MM.1S (cell line): ENCODE results near the gene FAM187B.

ENCODE experiments used
- DNase-seq: peaks from one replicate; pipeline ENCODE4 v3.0.0-alpha.2; 2015
- H2AFZ ChIP-seq: fragments of 300-600 bp; sonication (generic); 2 replicates; pipeline ENCODE4 v1.6.0; 2016; ENCODE audit warnings: antibody characterized with exemption, low read length
- H3F3A ChIP-seq: fragments of 300-600 bp; sonication (generic); 2 replicates; pipeline ENCODE4 v1.6.1; 2016; ENCODE audit warnings: mild to moderate bottlenecking, antibody characterized with exemption, low read length, moderate library complexity, mixed read lengths; ENCODE audit not compliant: insufficient read depth
- H3K27ac ChIP-seq: fragments of 300-600 bp; sonication (generic); 2 replicates; pipeline ENCODE4 v1.5.1; 2016; ENCODE audit warnings: mild to moderate bottlenecking, low read length
- H3K27me3 ChIP-seq: fragments of 300-600 bp; sonication (generic); replicated peaks from 2 replicates; pipeline ENCODE4 v1.6.0; 2016; ENCODE audit warnings: low read length; ENCODE audit not compliant: insufficient read depth
- H3K36me3 ChIP-seq: fragments of 300-600 bp; sonication (generic); replicated peaks from 2 replicates; pipeline ENCODE4 v1.6.1; 2016; ENCODE audit warnings: mild to moderate bottlenecking, low read length, mixed read lengths; ENCODE audit not compliant: insufficient read depth
- H3K4me1 ChIP-seq: fragments of 300-600 bp; sonication (generic); 2 replicates; pipeline ENCODE4 v1.6.1; 2016; ENCODE audit warnings: low read length, mixed read lengths
- H3K4me2 ChIP-seq: fragments of 300-600 bp; sonication (generic); 2 replicates; pipeline ENCODE4 v1.6.0; 2016; ENCODE audit warnings: low read depth, low read length
- H3K4me3 ChIP-seq: fragments of 300-600 bp; sonication (generic); 2 replicates; pipeline ENCODE4 v1.5.1; 2016; ENCODE audit warnings: low read length, mixed read lengths
- H3K79me2 ChIP-seq: fragments of 300-600 bp; sonication (generic); 2 replicates; pipeline ENCODE4 v1.6.1; 2016; ENCODE audit warnings: mixed run types, low read length, mixed read lengths
- H3K9ac ChIP-seq: fragments of 300-600 bp; sonication (generic); 2 replicates; pipeline ENCODE4 v1.6.1; 2016; ENCODE audit warnings: low read length, mixed read lengths
- H3K9me2 ChIP-seq: fragments of 300-600 bp; sonication (generic); replicated peaks from 2 replicates; pipeline ENCODE4 v1.6.1; 2016; ENCODE audit warnings: mild to moderate bottlenecking, low read length, mixed read lengths; ENCODE audit not compliant: insufficient read depth
- H3K9me3 ChIP-seq: fragments of 300-600 bp; sonication (generic); replicated peaks from 2 replicates; pipeline ENCODE4 v1.6.1; 2016; ENCODE audit warnings: mild to moderate bottlenecking, low read length, mixed read lengths; ENCODE audit not compliant: insufficient read depth
- H4K20me1 ChIP-seq: fragments of 300-600 bp; sonication (generic); 2 replicates; pipeline ENCODE4 v1.6.1; 2016; ENCODE audit warnings: mild to moderate bottlenecking, low read length, moderate library complexity, mixed read lengths; ENCODE audit not compliant: insufficient read depth
- EZH2 ChIP-seq: fragments of 300-600 bp; sonication (generic); optimal IDR thresholded peaks from 2 replicates; pipeline ENCODE3; 2017; ENCODE audit warnings: low read depth, mild to moderate bottlenecking, antibody characterized with exemption, low read length, mixed read lengths
- EZH2phosphoT487 ChIP-seq: fragments of 300-600 bp; sonication (generic); IDR thresholded peaks from 2 replicates; pipeline ENCODE4 v1.6.1; 2018; ENCODE audit warnings: antibody characterized with exemption, low read length
- TF ChIP-seq, protein P1 (sequence below): fragments of 300-600 bp; sonication (generic); IDR thresholded peaks from 2 replicates; pipeline ENCODE4 v1.5.1; 2016; ENCODE audit warnings: antibody characterized with exemption, low read length, mixed read lengths

FAM187B gene

DNA sequence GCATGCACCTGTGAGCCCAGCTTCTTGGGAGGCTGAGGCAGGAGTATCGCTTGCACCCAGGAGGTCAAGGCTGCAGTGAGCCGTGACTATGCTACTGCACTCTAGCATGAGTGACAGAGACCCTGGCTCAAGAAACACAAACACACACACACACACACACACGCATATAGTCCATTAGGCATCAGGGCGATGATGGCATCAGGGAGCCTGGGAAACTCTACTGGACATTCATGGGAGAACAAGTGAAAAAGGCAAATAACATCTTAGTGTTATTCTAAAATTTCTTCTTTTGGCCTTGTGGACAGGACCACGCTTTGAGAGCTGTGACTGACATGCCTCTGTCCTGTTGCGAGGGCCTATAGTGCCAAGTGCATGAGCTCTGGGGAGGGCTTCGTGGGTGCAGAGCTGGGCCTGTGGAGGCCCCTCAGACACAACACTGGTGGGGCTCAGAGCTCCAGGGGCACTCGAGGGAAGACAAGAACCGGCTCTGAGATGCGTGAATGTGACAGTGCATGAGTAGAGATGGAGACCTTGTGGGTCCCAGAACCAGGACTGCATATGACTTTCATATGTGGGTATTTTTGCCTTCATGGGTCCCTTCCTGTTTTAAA, 32.3 kb upstream of the FAM187B start:
- Histone ChIP-seq H3K4me3 (no peak overlapping the region), H3K4me2 (no peak overlapping the region), H3K9me2 (no peaks in the 10 kb centered on the region), H3F3A (peaks cover 10% of the 10 kb centered on the region), H3K4me1 (no peaks in the 10 kb centered on the region), H3K36me3 (no peaks in the 10 kb centered on the region), H2AFZ (no peak overlapping the region), H3K79me2 (no peaks in the 10 kb centered on the region), H3K9ac (no peak overlapping the region), H3K27me3 (no peaks in the 10 kb centered on the region), H3K9me3 (no peaks in the 10 kb centered on the region), H4K20me1 (no peaks in the 10 kb centered on the region), H3K27ac (no peak overlapping the region)
- TF ChIP-seq EZH2, result no peak
- TF ChIP-seq EZH2phosphoT487, result no peak
- TF ChIP-seq, protein P1, sequence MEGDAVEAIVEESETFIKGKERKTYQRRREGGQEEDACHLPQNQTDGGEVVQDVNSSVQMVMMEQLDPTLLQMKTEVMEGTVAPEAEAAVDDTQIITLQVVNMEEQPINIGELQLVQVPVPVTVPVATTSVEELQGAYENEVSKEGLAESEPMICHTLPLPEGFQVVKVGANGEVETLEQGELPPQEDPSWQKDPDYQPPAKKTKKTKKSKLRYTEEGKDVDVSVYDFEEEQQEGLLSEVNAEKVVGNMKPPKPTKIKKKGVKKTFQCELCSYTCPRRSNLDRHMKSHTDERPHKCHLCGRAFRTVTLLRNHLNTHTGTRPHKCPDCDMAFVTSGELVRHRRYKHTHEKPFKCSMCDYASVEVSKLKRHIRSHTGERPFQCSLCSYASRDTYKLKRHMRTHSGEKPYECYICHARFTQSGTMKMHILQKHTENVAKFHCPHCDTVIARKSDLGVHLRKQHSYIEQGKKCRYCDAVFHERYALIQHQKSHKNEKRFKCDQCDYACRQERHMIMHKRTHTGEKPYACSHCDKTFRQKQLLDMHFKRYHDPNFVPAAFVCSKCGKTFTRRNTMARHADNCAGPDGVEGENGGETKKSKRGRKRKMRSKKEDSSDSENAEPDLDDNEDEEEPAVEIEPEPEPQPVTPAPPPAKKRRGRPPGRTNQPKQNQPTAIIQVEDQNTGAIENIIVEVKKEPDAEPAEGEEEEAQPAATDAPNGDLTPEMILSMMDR, result no peak
- no peak for DNase-seq

- no peaks in the 10 kb centered on the region for H3F3A ChIP-seq
- H4K20me1 ChIP-seq, result no peaks in the 10 kb centered on the region
- H3K9ac ChIP-seq, result no peak overlapping the region
- no peaks in the 10 kb centered on the region for H3K4me1 ChIP-seq
- no peak for DNase-seq
- no peaks in the 10 kb centered on the region for H3K9me2 ChIP-seq
- H3K4me3 ChIP-seq, result no peak overlapping the region
- H3K9me3 ChIP-seq, result no peaks in the 10 kb centered on the region
- H3K27ac ChIP-seq, result no peak overlapping the region
- H3K4me2 ChIP-seq, result no peak overlapping the region
- H3K79me2 ChIP-seq, result peaks cover 15% of the 10 kb centered on the region
- TF ChIP-seq EZH2phosphoT487 (no peak), EZH2 (no peak)
- TF ChIP-seq, protein P1, result no peak
- no peaks in the 10 kb centered on the region for H3K27me3 ChIP-seq
- H2AFZ ChIP-seq, result no peak overlapping the region
- H3K36me3 ChIP-seq, result 0 out of 2 replicates have a peak, but pooled peaks cover 6% of the 10 kb centered on the region
These were observed 28.5 kb upstream of the FAM187B start for GRCh38 chr19:35257113-35257461.

- DNase-seq, result no peak
- no peak overlapping the region for H3K27ac ChIP-seq
- no peaks in the 10 kb centered on the region for H3K9me3 ChIP-seq
- no peak overlapping the region for H3K4me3 ChIP-seq
- no peaks in the 10 kb centered on the region for H3K27me3 ChIP-seq
- H2AFZ ChIP-seq, result no peak overlapping the region
- 0 out of 2 replicates have a peak, but pooled peaks cover 6% of the 10 kb centered on the region for H3K36me3 ChIP-seq
- H3K4me2 ChIP-seq, result no peak overlapping the region
- no peaks in the 10 kb centered on the region for H3K9me2 ChIP-seq
- TF ChIP-seq EZH2phosphoT487 (no peak), EZH2 (no peak)
- TF ChIP-seq, protein P1, result no peak
- no peaks in the 10 kb centered on the region for H3K4me1 ChIP-seq
- peaks cover 17% of the 10 kb centered on the region for H3K79me2 ChIP-seq
- H3K9ac ChIP-seq, result no peak overlapping the region
- H4K20me1 ChIP-seq, result no peaks in the 10 kb centered on the region
- no peaks in the 10 kb centered on the region for H3F3A ChIP-seq
These were observed 28.0 kb upstream of the FAM187B start for GRCh38 chr19:35256566-35256965.
